ENCODE data around the gene CELA1. TPM values are rescaled to one million over a fixed set of nuclear protein-coding genes. Genes with fewer than 3 reads are reported as not detected.
"Not testable (repeated sequence)": the region's sequence is repeated elsewhere in the genome, so short reads cannot be mapped to it uniquely, and the experiment has no call there.

The CELA1 gene
- total RNA-seq, 4 donors from 2014 or later = not detected

- no peak for DNase-seq
- intact Hi-C loops (cut with DNase I; ENCODE audit: low total_unique reads) = no loop called here
- H3K27me3 ChIP-seq = no peaks in the 10 kb centered on the region
- H3K4me1 ChIP-seq = no peaks in the 10 kb centered on the region
- TF ChIP-seq CTCF (IDR thresholded peaks at IDR 0.05) (no peak), POLR2A (IDR thresholded peaks at IDR 0.05) (no peak)
- no peaks in the 10 kb centered on the region for H3K36me3 ChIP-seq
- no peaks in the 10 kb centered on the region for H3K9me3 ChIP-seq
- H3K27ac ChIP-seq = no peak overlapping the region
- no peak overlapping the region for H3K4me3 ChIP-seq
These were observed 3.3 kb downstream of the CELA1 start for GRCh38 chr12:51343201-51343600.

- intact Hi-C loops (cut with DNase I; ENCODE audit: low total_unique reads) = no loop called here
- no peaks in the 10 kb centered on the region for H3K4me1 ChIP-seq
- no peaks in the 10 kb centered on the region for H3K9me3 ChIP-seq
- no peaks in the 10 kb centered on the region for H3K27me3 ChIP-seq
- no peak overlapping the region for H3K4me3 ChIP-seq
- no peak overlapping the region for H3K27ac ChIP-seq
- TF ChIP-seq CTCF (IDR thresholded peaks at IDR 0.05) (no peak), POLR2A (IDR thresholded peaks at IDR 0.05) (no peak)
- no peaks in the 10 kb centered on the region for H3K36me3 ChIP-seq
- no peak for DNase-seq
These were observed 4.1 kb downstream of the CELA1 start for GRCh38 chr12:51342416-51342815.

GRCh38 chr12:51341251-51342007 is 5.0 kb downstream of the CELA1 start:
- no peaks in the 10 kb centered on the region for H3K27me3 ChIP-seq
- no peak overlapping the region for H3K4me3 ChIP-seq
- no peak for TF ChIP-seq POLR2A (IDR thresholded peaks at IDR 0.05)
- TF ChIP-seq CTCF (IDR thresholded peaks at IDR 0.05) = peak; percentile 94 to 95 (median 94)
- H3K36me3 ChIP-seq = no peaks in the 10 kb centered on the region
- no peak overlapping the region for H3K27ac ChIP-seq
- no peaks in the 10 kb centered on the region for H3K9me3 ChIP-seq
- DNase-seq = peak; percentile 61 to 64
- intact Hi-C loops (cut with DNase I; ENCODE audit: low total_unique reads) = no loop called here
- H3K4me1 ChIP-seq = no peaks in the 10 kb centered on the region

GRCh38 chr12:51339750-51340149 is 6.7 kb downstream of the CELA1 start:
- TF ChIP-seq CTCF (IDR thresholded peaks at IDR 0.05) = no peak
- TF ChIP-seq POLR2A (IDR thresholded peaks at IDR 0.05) = no peak
- no peaks in the 10 kb centered on the region for H3K4me1 ChIP-seq
- H3K9me3 ChIP-seq = no peaks in the 10 kb centered on the region
- no peak for DNase-seq
- no peaks in the 10 kb centered on the region for H3K36me3 ChIP-seq
- no peak overlapping the region for H3K4me3 ChIP-seq
- H3K27ac ChIP-seq = no peak overlapping the region
- no peaks in the 10 kb centered on the region for H3K27me3 ChIP-seq
- intact Hi-C loops (cut with DNase I; ENCODE audit: low total_unique reads) = no loop called here

GRCh38 chr12:51337336-51337735 is 9.1 kb downstream of the CELA1 start:
- intact Hi-C loops (cut with DNase I; ENCODE audit: low total_unique reads); DNase-seq; H3K4me1 ChIP-seq; H3K9me3 ChIP-seq; H3K27ac ChIP-seq; H3K4me3 ChIP-seq; H3K27me3 ChIP-seq; H3K36me3 ChIP-seq: not testable (repeated sequence)

All from uterus (tissue), 4 donors.